AG10803 (cell line): Measurements from ENCODE around the gene OIP5.
"Not testable (repeated sequence)": the region's sequence is repeated elsewhere in the genome, so short reads cannot be mapped to it uniquely, and the experiment has no call there.

Experiments
- DNase-seq: peaks from one replicate; pipeline ENCODE4 v3.0.0; 2010; ENCODE audit warnings: low read depth
- H3K4me3 ChIP-seq: 2 replicates; pipeline ENCODE4 v1.5.1; 2011; ENCODE audit warnings: mild to moderate bottlenecking, low read length, control low read depth
- TF ChIP-seq, protein P1 (sequence below): conservative IDR thresholded peaks from 2 replicates; pipeline ENCODE4 v1.5.1; 2011; ENCODE audit warnings: mild to moderate bottlenecking, low read length, control low read depth, inconsistent platforms

The OIP5 gene

DNA sequence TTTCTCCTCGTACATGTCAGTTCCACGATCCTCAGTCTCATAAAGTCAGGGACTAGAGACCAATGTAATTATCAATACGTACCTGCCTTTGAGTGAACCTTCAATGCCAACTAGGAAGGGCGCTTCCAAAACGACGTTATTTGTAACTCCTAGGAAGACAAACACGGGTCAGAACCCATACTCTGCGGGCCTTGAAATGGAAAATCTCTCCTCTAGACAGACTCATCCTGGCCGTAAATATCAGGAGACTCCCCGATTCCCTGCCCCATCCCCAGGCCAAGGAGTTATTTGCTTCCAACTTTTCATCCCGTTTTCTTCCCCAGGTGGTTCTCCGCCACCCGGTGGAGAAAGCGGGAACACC, 578 bp downstream of the OIP5 start:
- TF ChIP-seq, protein P1, sequence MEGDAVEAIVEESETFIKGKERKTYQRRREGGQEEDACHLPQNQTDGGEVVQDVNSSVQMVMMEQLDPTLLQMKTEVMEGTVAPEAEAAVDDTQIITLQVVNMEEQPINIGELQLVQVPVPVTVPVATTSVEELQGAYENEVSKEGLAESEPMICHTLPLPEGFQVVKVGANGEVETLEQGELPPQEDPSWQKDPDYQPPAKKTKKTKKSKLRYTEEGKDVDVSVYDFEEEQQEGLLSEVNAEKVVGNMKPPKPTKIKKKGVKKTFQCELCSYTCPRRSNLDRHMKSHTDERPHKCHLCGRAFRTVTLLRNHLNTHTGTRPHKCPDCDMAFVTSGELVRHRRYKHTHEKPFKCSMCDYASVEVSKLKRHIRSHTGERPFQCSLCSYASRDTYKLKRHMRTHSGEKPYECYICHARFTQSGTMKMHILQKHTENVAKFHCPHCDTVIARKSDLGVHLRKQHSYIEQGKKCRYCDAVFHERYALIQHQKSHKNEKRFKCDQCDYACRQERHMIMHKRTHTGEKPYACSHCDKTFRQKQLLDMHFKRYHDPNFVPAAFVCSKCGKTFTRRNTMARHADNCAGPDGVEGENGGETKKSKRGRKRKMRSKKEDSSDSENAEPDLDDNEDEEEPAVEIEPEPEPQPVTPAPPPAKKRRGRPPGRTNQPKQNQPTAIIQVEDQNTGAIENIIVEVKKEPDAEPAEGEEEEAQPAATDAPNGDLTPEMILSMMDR: peak; percentile 76
- DNase-seq: peak; percentile 49
- H3K4me3 ChIP-seq: peak overlapping the region; percentile 98

DNA sequence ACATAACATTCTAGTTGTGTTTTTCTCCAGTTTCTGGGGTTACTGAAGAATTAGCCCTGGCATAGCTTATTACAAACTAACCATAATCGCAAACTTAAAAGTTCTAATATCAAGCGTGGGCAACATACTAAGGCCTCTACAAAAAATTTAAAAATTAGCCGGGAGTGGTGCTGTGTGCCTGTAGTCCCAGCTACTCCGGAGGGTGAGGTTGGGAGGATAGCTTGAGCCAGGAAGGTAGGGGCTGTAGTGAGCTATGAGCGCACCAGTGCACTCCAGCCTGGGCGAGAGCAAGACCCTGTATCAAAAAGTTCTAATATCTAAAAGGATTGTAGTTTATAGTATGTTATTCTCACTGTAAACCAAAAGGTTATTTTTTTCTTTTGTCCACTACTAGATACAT, 1.1 kb downstream of the OIP5 start:
- H3K4me3 ChIP-seq: peak overlapping the region; percentile 98; the same call in 1 of the 2 replicates
- TF ChIP-seq, protein P1: no peak
- DNase-seq: no peak

DNA sequence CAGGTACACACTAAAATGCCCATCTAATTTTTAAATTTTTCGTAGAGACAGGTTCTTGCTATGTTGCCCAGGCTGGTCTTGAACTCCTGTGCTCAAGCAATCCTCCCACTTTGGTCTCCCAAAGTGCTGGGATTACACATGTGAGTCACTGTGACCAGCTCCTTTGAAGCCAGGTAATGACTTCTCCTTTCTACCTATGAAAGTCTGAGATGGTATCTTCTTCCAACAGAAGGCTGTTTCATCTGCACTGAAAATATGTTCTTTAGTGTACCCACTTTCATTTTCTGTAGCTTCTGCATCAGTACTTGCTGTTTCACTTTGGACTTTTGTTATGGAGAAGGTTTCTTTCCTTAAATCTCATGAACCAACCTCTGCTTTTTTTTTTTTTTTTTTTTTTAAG, 8.8 kb downstream of the OIP5 start:
- TF ChIP-seq, protein P1: no peak

DNA sequence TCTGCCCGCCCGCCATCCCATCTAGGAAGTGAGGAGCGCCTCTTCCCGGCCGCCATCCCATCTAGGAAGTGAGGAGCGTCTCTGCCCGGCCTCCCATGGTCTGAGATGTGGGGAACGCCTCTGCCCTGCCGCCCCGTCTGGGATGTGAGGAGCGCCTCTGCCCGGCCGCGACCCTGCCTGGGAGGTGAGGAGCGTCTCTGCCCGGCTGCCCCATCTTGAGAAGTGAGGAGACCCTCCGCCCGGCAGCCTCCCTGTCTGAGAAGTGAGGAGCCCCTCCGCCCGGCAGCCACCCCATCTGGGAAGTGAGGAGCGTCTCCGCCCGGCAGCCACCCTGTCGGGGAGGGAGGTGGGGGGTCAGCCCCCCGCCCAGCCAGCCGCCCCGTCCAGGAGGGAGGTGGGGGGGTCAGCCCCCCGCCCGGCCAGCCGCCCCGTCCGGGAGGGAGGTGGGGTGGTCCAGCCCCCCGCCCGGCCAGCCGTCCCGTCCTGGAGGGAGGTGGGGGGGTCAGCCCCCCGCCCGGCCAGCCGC, 11.5 kb downstream of the OIP5 start:
- DNase-seq, H3K4me3 ChIP-seq: not testable (repeated sequence)

More for the DNA sequence above, 8.8 kb downstream of the OIP5 start:
- no peak overlapping the region for H3K4me3 ChIP-seq
- DNase-seq: no peak

DNA sequence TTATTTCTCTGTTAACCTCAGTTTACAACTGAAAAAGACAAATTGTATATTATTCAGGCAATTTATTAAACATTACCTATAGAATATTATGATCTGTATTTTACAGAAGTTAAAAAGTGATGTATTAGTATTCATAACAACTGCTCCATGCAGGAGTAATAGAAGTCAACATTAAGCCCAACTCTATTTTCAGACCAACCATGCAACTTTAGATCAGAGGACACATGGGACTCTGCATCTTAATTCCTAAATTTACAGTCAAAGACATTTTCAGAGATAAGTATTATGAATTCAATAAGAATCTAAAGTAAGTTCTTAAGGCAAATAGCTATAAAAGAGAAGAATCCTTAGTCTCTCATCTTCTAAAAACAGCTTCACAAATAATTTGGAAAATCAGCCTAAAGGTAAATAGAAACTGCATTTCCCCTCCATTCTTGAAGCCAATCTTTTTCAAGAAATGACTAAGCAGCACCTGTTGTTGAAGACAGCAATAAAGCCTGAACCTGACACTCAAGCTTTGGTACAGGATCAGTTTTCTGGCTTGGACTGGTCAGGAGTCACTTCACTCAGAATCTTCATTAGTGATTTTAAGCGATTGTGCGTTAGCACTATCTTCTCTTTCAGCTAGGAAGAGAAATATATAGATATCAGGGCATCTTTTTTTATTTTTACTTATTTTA, 23.0 kb downstream of the OIP5 start:
- no peak for DNase-seq
- no peak overlapping the region for H3K4me3 ChIP-seq
- TF ChIP-seq, protein P1: no peak

DNA sequence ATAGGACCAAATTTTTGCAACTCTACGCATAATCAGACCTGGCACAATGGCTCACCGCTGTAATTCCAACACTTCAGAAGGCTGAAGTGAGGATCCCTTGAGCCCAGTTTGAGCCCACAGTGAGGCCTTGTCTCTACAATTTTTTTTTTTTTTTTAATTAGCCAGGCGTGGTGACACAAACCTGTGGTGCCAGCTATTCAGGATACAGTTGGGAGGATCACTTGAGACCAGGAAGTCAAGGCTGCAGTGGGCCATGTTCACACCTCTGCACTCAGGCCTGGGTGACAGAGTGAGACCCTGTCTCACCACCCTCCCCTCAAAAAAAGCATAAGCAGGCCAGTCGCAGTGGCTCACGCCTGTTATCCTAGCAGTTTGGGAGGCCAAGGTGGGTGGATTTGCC, 24.7 kb downstream of the OIP5 start:
- TF ChIP-seq, protein P1: no peak
- no peak for DNase-seq
- no peak overlapping the region for H3K4me3 ChIP-seq

DNA sequence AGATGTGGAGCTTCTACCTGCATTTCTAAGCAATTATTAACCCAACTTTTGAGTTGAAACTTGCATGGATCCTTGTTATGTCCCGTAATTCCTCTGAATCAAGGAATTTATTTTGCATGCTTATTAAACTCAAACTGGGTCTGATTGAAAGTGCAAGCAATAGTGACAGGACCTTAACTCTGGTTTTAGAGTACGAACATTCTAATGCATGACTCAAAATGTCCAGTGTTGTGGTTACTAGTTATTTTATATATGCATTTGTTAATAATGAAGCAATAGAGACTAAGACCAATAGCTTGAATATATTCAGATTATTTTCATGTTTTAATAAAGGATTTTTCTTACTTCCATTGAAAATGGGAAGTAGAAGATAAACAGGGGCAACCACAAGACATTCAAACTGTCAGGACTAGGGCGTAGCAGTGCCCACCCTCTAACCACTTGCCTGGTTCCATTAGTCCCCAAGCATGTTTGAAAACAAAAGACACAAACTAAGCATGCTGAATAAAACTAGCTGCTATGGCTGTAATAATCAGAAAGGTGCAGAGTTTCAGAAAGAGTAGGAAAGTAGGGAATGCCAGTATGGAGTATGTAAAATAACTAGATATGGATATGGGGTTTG, 28.1 kb downstream of the OIP5 start:
- TF ChIP-seq, protein P1: no peak
- H3K4me3 ChIP-seq: no peak overlapping the region
- DNase-seq: no peak
